DMS53 (cell line): ENCODE data around the gene TMEM253.

Source experiments
- DNase-seq: peaks from one replicate; lab custom pipeline; 2025; lab: John Stamatoyannopoulos, UW

The TMEM253 gene

GRCh38 chr14:21071225-21072030 is 29.4 kb upstream of the TMEM253 start:
- DNase-seq = peak; percentile 79

GRCh38 chr14:21072031-21072473 is 28.8 kb upstream of the TMEM253 start:
- no peak for DNase-seq

- DNase-seq = peak; percentile 49
These were observed 28.0 kb upstream of the TMEM253 start for GRCh38 chr14:21072781-21073339.

DNA sequence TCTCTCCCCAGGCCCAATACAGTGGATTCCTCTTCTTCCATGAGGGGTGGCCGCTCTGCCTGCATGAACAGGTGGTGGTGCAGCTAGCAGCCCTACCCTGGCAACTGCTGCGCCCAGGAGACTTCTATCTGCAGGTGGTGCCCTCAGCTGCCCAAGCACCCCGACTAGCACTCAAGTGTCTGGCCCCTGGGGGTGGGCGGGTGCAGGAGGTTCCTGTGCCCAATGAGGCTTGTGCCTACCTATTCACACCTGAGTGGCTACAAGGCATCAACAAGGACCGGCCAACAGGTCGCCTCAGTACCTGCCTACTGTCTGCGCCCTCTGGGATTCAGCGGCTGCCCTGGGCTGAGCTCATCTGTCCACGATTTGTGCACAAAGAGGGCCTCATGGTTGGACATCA is 26.9 kb upstream of the TMEM253 start:
- no peak for DNase-seq

DNA sequence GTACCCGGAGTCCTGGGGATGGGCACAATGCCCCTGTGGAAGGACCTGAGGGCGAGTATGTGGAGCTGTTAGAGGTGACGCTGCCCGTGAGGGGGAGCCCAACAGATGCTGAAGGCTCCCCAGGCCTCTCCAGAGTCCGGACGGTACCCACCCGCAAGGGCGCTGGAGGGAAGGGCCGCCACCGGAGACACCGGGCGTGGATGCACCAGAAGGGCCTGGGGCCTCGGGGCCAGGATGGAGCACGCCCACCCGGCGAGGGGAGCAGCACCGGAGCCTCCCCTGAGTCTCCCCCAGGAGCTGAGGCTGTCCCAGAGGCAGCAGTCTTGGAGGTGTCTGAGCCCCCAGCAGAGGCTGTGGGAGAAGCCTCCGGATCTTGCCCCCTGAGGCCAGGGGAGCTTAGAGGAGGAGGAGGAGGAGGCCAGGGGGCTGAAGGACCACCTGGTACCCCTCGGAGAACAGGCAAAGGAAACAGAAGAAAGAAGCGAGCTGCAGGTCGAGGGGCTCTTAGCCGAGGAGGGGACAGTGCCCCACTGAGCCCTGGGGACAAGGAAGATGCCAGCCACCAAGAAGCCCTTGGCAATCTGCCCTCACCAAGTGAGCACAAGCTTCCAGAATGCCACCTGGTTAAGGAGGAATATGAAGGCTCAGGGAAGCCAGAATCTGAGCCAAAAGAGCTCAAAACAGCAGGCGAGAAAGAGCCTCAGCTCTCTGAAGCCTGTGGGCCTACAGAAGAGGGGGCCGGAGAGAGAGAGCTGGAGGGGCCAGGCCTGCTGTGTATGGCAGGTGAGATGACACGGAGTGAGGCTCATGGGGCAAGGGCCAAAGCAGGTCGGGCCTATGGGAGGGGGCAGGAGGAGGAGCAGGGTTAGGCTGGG is 26.2 kb upstream of the TMEM253 start:
- DNase-seq = no peak

DNA sequence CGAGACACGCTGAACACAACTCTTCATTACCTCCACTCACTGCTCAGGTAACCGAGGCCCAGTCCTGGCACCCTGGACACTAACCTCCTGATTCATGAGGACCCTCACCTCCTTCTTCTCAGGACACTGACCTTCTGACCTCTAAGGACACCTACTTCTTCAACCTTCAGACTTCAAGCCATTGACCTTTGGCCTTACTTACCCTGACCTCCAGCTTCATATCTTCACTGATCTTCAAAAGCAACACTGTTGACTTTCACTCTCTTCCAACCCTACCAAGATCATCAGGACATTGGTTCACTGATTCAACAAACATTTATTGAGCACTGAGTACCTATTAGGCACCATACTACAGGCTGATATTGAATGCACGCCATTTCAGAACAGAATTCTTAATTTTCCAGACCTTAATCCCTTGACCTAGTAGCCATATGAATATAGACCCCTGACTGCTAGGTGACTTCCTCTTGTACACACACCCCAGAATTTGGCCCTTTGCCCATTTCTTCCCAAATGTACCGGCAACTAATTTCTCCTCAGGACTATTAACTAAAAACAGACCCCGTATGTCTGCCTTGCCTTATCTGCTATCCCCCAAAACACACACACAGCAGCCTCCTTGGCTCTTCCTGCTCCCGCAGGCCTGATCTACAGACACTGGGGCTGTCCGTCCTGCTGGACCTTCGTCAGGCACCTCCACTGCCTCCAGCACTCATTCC is 25.0 kb upstream of the TMEM253 start:
- no peak for DNase-seq

- no peak for DNase-seq
These were observed 23.2 kb upstream of the TMEM253 start for GRCh38 chr14:21077672-21078071.

DNA sequence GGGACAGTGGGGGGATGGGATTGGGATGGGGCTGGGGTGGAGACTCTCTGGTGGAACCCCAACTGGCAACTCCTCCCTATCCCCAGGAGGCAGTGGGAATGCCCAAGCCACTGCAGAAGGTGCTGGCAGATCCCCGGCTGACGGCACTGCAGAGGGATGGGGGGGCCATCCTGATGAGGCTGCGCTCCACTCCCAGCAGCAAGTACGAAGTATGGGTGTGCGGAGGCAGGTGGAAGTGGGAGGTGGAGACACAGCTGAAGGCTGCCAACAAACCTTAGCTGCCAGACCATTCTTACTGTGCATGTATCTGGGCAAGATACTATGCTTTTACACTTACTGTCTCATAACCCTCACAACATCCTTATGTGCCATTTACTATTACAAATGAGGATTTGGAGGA is 22.6 kb upstream of the TMEM253 start:
- DNase-seq = no peak

DNA sequence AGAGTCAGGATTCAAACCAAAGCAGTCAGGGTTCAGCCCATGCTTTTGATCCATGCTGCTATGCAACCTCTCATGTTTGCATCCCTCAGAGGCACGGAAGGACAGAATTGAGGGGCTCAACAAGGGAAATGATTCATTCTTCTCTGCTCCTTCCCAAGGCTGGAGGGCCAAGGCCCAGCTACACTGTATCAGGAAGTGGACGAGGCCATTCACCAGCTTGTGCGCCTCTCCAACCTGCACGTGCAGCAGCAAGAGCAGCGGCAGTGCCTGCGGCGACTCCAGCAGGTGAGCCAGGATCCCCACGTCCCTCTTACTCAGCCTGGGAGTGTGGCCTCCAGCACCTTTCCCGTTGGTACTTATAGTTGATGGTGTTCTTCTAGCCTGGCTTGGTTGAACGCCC is 22.1 kb upstream of the TMEM253 start:
- no peak for DNase-seq

GRCh38 chr14:21081521-21082142 is 19.2 kb upstream of the TMEM253 start:
- no peak for DNase-seq

DNA sequence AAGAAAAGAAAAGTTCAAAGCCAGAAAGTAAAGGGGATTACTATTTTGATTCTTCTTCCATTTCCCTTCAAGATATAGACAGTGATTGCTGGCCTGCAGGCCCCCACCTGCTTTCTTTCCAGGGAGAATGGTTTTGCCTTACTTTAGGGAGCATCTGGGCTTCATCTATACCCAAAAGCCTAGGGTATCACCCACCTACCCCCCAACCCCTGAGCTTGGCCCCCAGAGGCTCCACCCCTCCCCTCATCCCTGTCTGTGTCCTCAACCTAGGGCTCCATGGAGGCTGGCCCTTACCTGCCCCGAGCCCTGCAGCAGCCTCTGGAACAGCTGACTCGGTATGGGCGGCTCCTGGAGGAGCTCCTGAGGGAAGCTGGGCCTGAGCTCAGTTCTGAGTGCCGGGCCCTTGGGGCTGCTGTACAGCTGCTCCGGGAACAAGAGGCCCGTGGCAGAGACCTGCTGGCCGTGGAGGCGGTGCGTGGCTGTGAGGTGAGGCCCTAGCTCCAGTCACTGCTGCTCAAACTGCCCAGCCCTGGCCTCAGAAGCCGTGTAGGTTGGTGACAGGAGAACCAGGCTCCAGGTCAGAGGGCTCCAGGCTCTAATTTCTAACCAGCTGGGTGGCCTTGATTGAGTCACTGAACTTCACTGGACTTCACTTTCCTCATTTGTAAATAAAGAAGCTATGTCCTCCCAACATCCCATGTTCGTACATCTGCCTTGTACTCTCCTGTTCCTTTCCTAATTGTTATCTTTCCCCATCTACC is 17.1 kb upstream of the TMEM253 start:
- no peak for DNase-seq

GRCh38 chr14:21084396-21084795 is 16.5 kb upstream of the TMEM253 start:
- no peak for DNase-seq

DNA sequence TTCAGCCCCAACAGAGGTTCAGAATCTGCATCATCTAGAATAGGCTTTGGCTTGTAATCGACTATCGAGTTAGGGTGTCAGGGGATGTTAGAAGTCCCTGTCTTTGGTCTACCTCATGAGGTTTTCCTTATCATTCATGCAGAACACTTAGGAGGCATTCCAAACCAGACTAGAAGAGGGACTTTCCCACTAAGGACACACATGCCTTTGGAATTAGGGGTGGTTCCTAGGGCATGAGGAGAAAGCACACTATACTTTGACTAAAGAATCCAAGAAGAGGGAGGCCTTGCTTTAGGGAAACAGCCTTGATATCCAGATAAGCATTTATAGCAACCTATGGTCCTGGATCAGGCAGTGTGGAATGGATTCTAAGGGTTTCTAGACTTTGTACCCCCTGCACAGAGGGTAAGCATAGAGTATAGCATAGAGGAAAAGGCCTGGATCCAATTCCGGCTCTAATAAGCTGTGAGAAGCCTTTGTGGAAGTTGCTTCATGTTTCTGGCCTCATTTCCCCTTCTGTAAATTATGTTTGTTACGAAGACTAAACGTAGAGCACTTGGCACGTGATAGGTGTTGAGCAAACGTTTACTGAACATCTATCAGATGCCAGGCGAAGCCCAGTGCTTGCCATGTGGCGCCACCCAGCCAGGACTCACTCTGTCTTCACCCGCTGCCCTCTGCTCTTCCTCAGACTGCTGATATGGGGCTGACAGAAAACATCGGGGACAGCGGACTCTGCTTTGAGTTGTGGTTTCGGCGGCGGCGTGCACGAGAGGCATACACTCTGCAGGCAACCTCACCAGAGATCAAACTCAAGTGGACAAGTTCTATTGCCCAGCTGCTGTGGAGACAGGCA is 15.6 kb upstream of the TMEM253 start:
- DNase-seq = peak; percentile 1

- DNase-seq = no peak
These were observed 14.0 kb upstream of the TMEM253 start for GRCh38 chr14:21086908-21087293.

GRCh38 chr14:21087294-21088091 is 13.4 kb upstream of the TMEM253 start:
- peak; percentile 69 for DNase-seq

DNA sequence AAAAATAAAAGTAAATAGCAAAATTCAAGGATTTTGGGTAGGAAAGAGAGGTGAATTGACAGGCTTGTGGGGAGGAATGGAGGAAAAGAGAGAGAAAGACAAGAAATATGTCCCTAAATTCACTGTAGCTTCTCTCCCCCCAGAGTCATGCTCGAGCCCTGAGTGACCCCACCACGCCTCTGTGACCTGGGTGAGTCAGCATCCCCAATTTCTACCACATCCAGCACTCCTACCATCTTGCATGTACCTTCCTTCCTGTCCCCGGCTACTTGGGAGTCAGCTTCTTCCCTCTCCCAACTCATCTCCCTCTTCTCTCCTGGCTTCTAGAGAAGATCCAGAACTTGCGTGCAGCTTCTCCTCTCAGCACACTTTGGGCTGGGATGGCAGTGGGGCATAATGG is 12.2 kb upstream of the TMEM253 start:
- no peak for DNase-seq

- no peak for DNase-seq
These were observed 11.6 kb upstream of the TMEM253 start for GRCh38 chr14:21089271-21089670.

GRCh38 chr14:21089877-21090193 is 11.0 kb upstream of the TMEM253 start:
- no peak for DNase-seq

DNA sequence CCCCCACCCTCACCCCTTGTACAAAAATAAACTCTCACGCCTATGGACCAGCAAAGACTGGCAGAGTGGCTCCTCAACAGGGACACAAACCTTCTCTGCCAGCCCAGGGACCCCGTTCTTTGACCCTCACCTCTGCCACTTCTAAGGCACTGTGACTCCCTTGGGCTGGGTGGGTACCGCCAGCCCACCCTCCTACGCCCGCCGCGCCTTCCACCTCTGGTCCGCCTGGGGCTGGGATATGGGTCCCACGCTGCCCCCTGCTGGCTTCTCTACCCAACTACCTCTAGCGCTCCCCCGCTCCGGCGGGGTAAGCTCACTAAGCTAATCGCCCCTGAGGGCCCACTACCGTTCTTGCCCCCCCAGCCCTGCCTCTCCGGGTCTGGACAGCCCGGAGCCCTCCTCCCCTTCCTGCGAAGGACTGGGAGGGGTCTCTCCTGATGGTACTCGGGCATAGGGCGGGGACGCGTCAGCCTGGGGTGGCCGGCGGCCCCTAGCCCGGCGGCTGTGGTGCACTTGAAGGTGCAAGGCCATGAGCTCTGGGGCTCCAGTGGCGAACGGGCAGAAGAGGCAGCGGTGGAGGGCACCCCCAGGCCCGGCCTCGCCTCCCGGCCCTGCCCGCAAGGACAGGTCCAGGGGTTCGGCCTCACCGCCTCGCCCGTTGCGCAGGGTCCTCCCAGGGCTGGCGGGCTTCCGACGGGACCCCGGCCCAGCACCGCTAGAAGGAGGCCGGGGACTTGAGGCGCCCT is 10.5 kb upstream of the TMEM253 start:
- no peak for DNase-seq
